ENCODE measurements around the gene ENTPD6.

The ENTPD6 gene

GRCh38 chr20:25188218-25188617, 7.3 kb upstream of the ENTPD6 start:
- no peak for FAIRE-seq

- FAIRE-seq = no peak
These were observed 4.5 kb upstream of the ENTPD6 start for GRCh38 chr20:25191051-25191450.

GRCh38 chr20:25191689-25192088, 3.8 kb upstream of the ENTPD6 start:
- FAIRE-seq = no peak

GRCh38 chr20:25193843-25194242, 1.7 kb upstream of the ENTPD6 start:
- FAIRE-seq = no peak

- FAIRE-seq = no peak
These were observed 1.1 kb upstream of the ENTPD6 start for GRCh38 chr20:25194333-25194972.

GRCh38 chr20:25195962-25196785, 662 bp downstream of the ENTPD6 start:
- FAIRE-seq = no peak

GRCh38 chr20:25196786-25197120, 1.2 kb downstream of the ENTPD6 start:
- FAIRE-seq = no peak

GRCh38 chr20:25197183-25197869, 1.8 kb downstream of the ENTPD6 start:
- no peak for FAIRE-seq

GRCh38 chr20:25197870-25198190, 2.3 kb downstream of the ENTPD6 start:
- no peak for FAIRE-seq

- FAIRE-seq = no peak
These were observed 3.3 kb downstream of the ENTPD6 start for GRCh38 chr20:25198663-25199383.

- no peak for FAIRE-seq
These were observed 4.2 kb downstream of the ENTPD6 start for GRCh38 chr20:25199473-25200260.

- FAIRE-seq = no peak
These were observed 7.6 kb downstream of the ENTPD6 start for GRCh38 chr20:25203089-25203488.

GRCh38 chr20:25203871-25204320, 8.4 kb downstream of the ENTPD6 start:
- no peak for FAIRE-seq

GRCh38 chr20:25204550-25205276, 9.2 kb downstream of the ENTPD6 start:
- FAIRE-seq = no peak

- FAIRE-seq = no peak
These were observed 10.0 kb downstream of the ENTPD6 start for GRCh38 chr20:25205277-25206062.

GRCh38 chr20:25206063-25206403, 10.5 kb downstream of the ENTPD6 start:
- FAIRE-seq = no peak

- FAIRE-seq = no peak
These were observed 11.0 kb downstream of the ENTPD6 start for GRCh38 chr20:25206548-25206947.

- no peak for FAIRE-seq
These were observed 11.8 kb downstream of the ENTPD6 start for GRCh38 chr20:25207149-25207959.

- no peak for FAIRE-seq
These were observed 12.5 kb downstream of the ENTPD6 start for GRCh38 chr20:25207960-25208534.

GRCh38 chr20:25209400-25209799, 13.9 kb downstream of the ENTPD6 start:
- FAIRE-seq = no peak

Measured in endometrium (tissue), 2 donors.